Activated gamma-delta T cell treated with Interleukin-2 at 50 U/mL for 16 hours (primary cell): ENCODE measurements around the gene PEPD.

Experiments used
- DNase-seq: peaks from one replicate; pipeline ENCODE4 v3.0.0-alpha.2; 2020

PEPD gene

GRCh38 chr19:33349319-33350289 lies 172.0 kb downstream of the PEPD start:
- DNase-seq = no peak

GRCh38 chr19:33348301-33349010 lies 173.1 kb downstream of the PEPD start:
- no peak for DNase-seq

- DNase-seq = no peak
Observed at GRCh38 chr19:33347300-33347699, 174.3 kb downstream of the PEPD start.

- no peak for DNase-seq
Observed at GRCh38 chr19:33346665-33347064, 174.9 kb downstream of the PEPD start.

GRCh38 chr19:33345163-33345562 lies 176.4 kb downstream of the PEPD start:
- DNase-seq = no peak

- DNase-seq = no peak
Observed at GRCh38 chr19:33344573-33344925, 177.0 kb downstream of the PEPD start.

GRCh38 chr19:33343859-33344572 lies 177.6 kb downstream of the PEPD start:
- no peak for DNase-seq

- no peak for DNase-seq
Observed at GRCh38 chr19:33343301-33343700, 178.3 kb downstream of the PEPD start.

GRCh38 chr19:33340991-33341390 lies 180.6 kb downstream of the PEPD start:
- DNase-seq = no peak

GRCh38 chr19:33339016-33339984 lies 182.3 kb downstream of the PEPD start:
- DNase-seq = no peak
